ENCODE results near the gene FOXRED1.

The FOXRED1 gene

GRCh38 chr11:126311401-126312291 lies 42.7 kb downstream of the FOXRED1 start:
- DNase-seq (ENCODE audit: low read depth) = no peak

GRCh38 chr11:126312961-126313360 lies 44.0 kb downstream of the FOXRED1 start:
- DNase-seq (ENCODE audit: low read depth) = no peak

GRCh38 chr11:126313826-126314225 lies 44.9 kb downstream of the FOXRED1 start:
- DNase-seq (ENCODE audit: low read depth) = no peak

DNA sequence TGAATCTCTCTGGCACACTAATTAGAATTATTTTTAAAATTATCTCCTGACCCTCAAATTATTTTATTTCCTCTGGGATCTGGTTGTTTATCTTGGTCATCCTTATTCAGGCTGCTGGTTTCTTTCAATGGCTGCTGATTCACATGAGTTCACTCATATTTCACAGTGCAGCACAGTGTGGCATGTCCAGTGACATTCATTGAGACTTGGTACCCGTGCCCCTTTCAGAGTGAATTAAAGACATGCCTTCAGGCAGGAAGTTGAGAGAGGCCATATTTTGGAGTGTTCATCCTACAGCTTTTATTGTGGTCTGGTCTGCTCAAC lies 48.4 kb downstream of the FOXRED1 start:
- DNase-seq (ENCODE audit: low read depth) = no peak

- DNase-seq (ENCODE audit: low read depth) = no peak
Observed at GRCh38 chr11:126317756-126318573, 49.0 kb downstream of the FOXRED1 start.

DNA sequence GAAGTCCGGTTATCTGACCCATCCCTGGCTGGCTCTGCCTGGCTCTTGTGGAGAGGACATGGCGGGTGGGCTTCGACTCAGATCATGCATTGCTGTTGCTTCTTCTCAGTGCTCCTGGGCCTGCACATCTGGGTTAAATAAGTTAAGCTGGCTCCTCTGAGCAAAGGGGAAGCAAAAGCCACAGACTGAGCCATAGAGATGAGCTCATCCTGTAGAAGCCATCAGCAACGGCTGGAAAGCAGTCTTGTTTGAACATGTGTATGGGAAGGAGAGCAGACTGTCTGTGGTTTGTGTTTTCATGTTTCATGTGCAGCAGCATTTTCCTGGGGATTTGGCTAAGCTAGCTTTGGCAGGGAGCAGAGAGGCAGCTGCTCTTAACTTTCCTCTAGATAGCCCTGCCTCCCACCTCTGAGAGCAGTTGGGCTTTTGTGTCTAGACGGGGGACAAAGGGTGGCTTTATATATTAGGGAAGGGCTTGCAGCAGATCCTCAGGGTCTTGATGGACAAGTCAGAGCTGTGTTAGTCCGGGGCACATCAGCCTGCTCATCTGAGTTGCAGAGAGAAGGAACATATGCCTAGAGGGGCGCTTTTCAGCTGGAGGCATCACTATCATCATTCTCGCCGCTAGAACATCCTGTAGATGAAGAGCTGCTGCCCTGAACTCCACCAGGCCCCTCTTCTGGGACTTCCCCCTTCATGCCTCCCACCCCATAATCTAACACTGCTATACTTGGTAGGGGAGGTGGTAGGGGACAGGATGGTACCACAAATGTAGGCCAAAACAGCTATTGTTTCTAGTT lies 49.8 kb downstream of the FOXRED1 start:
- DNase-seq (ENCODE audit: low read depth) = no peak

GRCh38 chr11:126319374-126319740 lies 50.4 kb downstream of the FOXRED1 start:
- no peak for DNase-seq (ENCODE audit: low read depth)

- no peak for DNase-seq (ENCODE audit: low read depth)
Observed at GRCh38 chr11:126322996-126323395, 54.0 kb downstream of the FOXRED1 start.

DNA sequence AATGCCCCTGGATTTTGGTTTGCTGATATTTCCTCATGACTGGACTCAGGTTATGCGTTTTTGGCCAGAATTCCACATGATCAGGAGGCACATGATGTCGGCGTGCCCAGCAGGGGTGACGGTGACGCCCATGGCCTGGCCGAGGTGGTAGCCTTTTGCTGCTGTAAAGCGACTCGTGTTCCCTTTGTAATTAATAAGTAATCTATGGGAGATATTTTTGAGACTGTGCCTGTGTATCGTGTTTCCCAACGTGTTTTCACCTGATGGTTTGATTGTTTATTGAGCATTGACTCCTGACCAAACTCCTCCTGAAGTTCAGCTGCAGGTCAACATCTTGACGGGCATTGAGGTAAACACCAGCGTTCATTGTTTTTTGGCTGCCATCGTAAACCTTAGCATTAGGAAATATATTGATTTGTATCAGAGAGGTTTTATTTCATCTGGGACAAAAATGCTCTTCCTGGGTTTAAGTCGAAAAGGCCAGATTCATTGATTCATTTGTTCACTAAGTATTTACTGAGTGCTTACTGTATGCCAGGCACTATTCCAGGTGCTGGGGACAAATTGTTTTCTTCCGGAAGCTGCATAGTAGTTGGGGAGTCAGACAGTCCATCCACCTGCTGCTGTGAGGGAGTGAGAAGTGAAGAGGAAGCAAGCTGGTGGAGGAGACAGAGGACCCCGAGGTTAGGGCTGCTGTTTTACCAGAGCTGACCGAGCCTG lies 58.5 kb downstream of the FOXRED1 start:
- no peak for DNase-seq (ENCODE audit: low read depth)
